ENCODE measurements around the gene ADAT3.
"Not testable (repeated sequence)": the region's sequence is repeated elsewhere in the genome, so short reads cannot be mapped to it uniquely, and the experiment has no call there.

ADAT3 gene

GRCh38 chr19:1884719-1885334 lies 20.4 kb upstream of the ADAT3 start:
- no peaks in the 10 kb centered on the region for H3K9me2 ChIP-seq (replicated peaks; ENCODE audit: control insufficient read depth, low read length)
- no peak overlapping the region for H3K27ac ChIP-seq (ENCODE audit: low read depth, low read length)
- H3K79me2 ChIP-seq (ENCODE audit: control insufficient read depth, low read length): peaks cover 47% of the 10 kb centered on the region
- peaks cover 35% of the 10 kb centered on the region for H3K4me1 ChIP-seq (ENCODE audit: control insufficient read depth, low read length)
- H4K20me1 ChIP-seq (ENCODE audit: control insufficient read depth, insufficient read depth, low read depth, low read length): peaks cover 26% of the 10 kb centered on the region
- no peaks in the 10 kb centered on the region for H3K27me3 ChIP-seq (ENCODE audit: control insufficient read depth, low read length)
- H3K4me2 ChIP-seq (ENCODE audit: low read length): peak overlapping the region; percentile 98
- TF ChIP-seq EZH2phosphoT487 (IDR thresholded peaks at IDR 0.05; ENCODE audit: borderline replicate concordance, low read length) (no peak), CTCF (IDR thresholded peaks at IDR 0.05; ENCODE audit: low read depth, low read length, poor library complexity, severe bottlenecking) (no peak)
- H3F3A ChIP-seq (ENCODE audit: control insufficient read depth, insufficient read depth): no peaks in the 10 kb centered on the region
- H3K36me3 ChIP-seq (ENCODE audit: control insufficient read depth, low read length): peaks cover 17% of the 10 kb centered on the region
- peak overlapping the region; percentile 99 for H3K4me3 ChIP-seq (ENCODE audit: low read length)
- H3K9me3 ChIP-seq (ENCODE audit: control insufficient read depth, insufficient read depth, low read length): no peaks in the 10 kb centered on the region

GRCh38 chr19:1885398-1886119 lies 19.6 kb upstream of the ADAT3 start, which contains the start of gene ABHD17A:
ABHD17A (minus strand) TSS chr19:1885496; CDS start chr19:1881566, 3,930 bp downstream.
- Histone ChIP-seq H3K4me3 (ENCODE audit: low read length) (peak within 1 kb of the TSS; percentile 99), H4K20me1 (ENCODE audit: control insufficient read depth, insufficient read depth, low read depth, low read length) (peaks cover 26% of the 10 kb centered on the region), H3K36me3 (ENCODE audit: control insufficient read depth, low read length) (peaks cover 17% of the 10 kb centered on the region), H3K4me1 (ENCODE audit: control insufficient read depth, low read length) (peaks cover 35% of the 10 kb centered on the region), H3K79me2 (ENCODE audit: control insufficient read depth, low read length) (peaks cover 42% of the 10 kb centered on the region), H3K4me2 (ENCODE audit: low read length) (peak within 1 kb of the TSS; percentile 98)
- H3K9me2 ChIP-seq (replicated peaks; ENCODE audit: control insufficient read depth, low read length); H3F3A ChIP-seq (ENCODE audit: control insufficient read depth, insufficient read depth); H3K27me3 ChIP-seq (ENCODE audit: control insufficient read depth, low read length); H3K9me3 ChIP-seq (ENCODE audit: control insufficient read depth, insufficient read depth, low read length); H3K27ac ChIP-seq (ENCODE audit: low read depth, low read length): not testable (repeated sequence)

GRCh38 chr19:1886360-1886759 lies 18.8 kb upstream of the ADAT3 start:
- H3K4me2 ChIP-seq (ENCODE audit: low read length); H3K27me3 ChIP-seq (ENCODE audit: control insufficient read depth, low read length); H3K9me2 ChIP-seq (replicated peaks; ENCODE audit: control insufficient read depth, low read length); H3K4me3 ChIP-seq (ENCODE audit: low read length); H3K27ac ChIP-seq (ENCODE audit: low read depth, low read length); H3K9me3 ChIP-seq (ENCODE audit: control insufficient read depth, insufficient read depth, low read length); H3F3A ChIP-seq (ENCODE audit: control insufficient read depth, insufficient read depth): not testable (repeated sequence)
- peaks cover 26% of the 10 kb centered on the region for H4K20me1 ChIP-seq (ENCODE audit: control insufficient read depth, insufficient read depth, low read depth, low read length)
- peaks cover 17% of the 10 kb centered on the region for H3K36me3 ChIP-seq (ENCODE audit: control insufficient read depth, low read length)
- peaks cover 35% of the 10 kb centered on the region for H3K4me1 ChIP-seq (ENCODE audit: control insufficient read depth, low read length)
- H3K79me2 ChIP-seq (ENCODE audit: control insufficient read depth, low read length): peaks cover 36% of the 10 kb centered on the region

GRCh38 chr19:1888385-1888784 lies 16.8 kb upstream of the ADAT3 start:
- no peak overlapping the region for H3K4me3 ChIP-seq (ENCODE audit: low read length)
- H3K9me2 ChIP-seq (replicated peaks; ENCODE audit: control insufficient read depth, low read length): no peaks in the 10 kb centered on the region
- H3K4me2 ChIP-seq (ENCODE audit: low read length): no peak overlapping the region
- H3F3A ChIP-seq (ENCODE audit: control insufficient read depth, insufficient read depth): no peaks in the 10 kb centered on the region
- H3K36me3 ChIP-seq (ENCODE audit: control insufficient read depth, low read length): peaks cover 5% of the 10 kb centered on the region
- no peak overlapping the region for H3K27ac ChIP-seq (ENCODE audit: low read depth, low read length)
- peaks cover 17% of the 10 kb centered on the region for H3K79me2 ChIP-seq (ENCODE audit: control insufficient read depth, low read length)
- no peaks in the 10 kb centered on the region for H3K9me3 ChIP-seq (ENCODE audit: control insufficient read depth, insufficient read depth, low read length)
- peaks cover 23% of the 10 kb centered on the region for H3K4me1 ChIP-seq (ENCODE audit: control insufficient read depth, low read length)
- H4K20me1 ChIP-seq (ENCODE audit: control insufficient read depth, insufficient read depth, low read depth, low read length): peaks cover 14% of the 10 kb centered on the region
- TF ChIP-seq EZH2phosphoT487 (IDR thresholded peaks at IDR 0.05; ENCODE audit: borderline replicate concordance, low read length): no peak
- TF ChIP-seq CTCF (IDR thresholded peaks at IDR 0.05; ENCODE audit: low read depth, low read length, poor library complexity, severe bottlenecking): no peak
- H3K27me3 ChIP-seq (ENCODE audit: control insufficient read depth, low read length): no peaks in the 10 kb centered on the region
